NT2/D1 (cell line): ENCODE measurements around the gene TLE7.
A peak's percentile ranks its signal among the peaks of the same experiment; 100 is the strongest.

Experiments
- DNase-seq: peaks from one replicate; pipeline ENCODE4 v3.0.0-alpha.2; 2011; ENCODE audit warnings: low read depth, low spot score
- H3K27me3 ChIP-seq: 2 replicates; pipeline ENCODE4 v1.6.0; 2011; ENCODE audit warnings: mild to moderate bottlenecking; ENCODE audit not compliant: insufficient read length, insufficient read depth
- H3K36me3 ChIP-seq: 2 replicates; pipeline ENCODE4 v1.6.1; 2011; ENCODE audit warnings: mild to moderate bottlenecking, low read length, mixed read lengths; ENCODE audit not compliant: insufficient read depth, insufficient read length
- H3K4me1 ChIP-seq: 2 replicates; pipeline ENCODE4 v1.5.1; 2011; ENCODE audit not compliant: insufficient read depth, insufficient read length
- H3K4me3 ChIP-seq: 2 replicates; pipeline ENCODE4 v1.5.1; 2011; ENCODE audit warnings: low read depth; ENCODE audit not compliant: insufficient read length
- H3K9ac ChIP-seq: 2 replicates; pipeline ENCODE4 v1.6.0; 2011; ENCODE audit warnings: low read depth; ENCODE audit not compliant: insufficient read length
- H3K9me3 ChIP-seq: 2 replicates; pipeline ENCODE4 v1.5.1; 2011; ENCODE audit warnings: mild to moderate bottlenecking, low read length; ENCODE audit not compliant: insufficient read depth
- SUZ12 ChIP-seq: IDR thresholded peaks from 2 replicates; pipeline ENCODE4 v1.6.1; 2011; ENCODE audit not compliant: insufficient read length, insufficient read depth; ENCODE audit errors: extremely low read depth
- YY1 ChIP-seq: IDR thresholded peaks from 2 replicates; pipeline ENCODE4 v1.6.1; 2011; ENCODE audit not compliant: insufficient read length, insufficient read depth
- ZNF274 ChIP-seq: IDR thresholded peaks from 2 replicates; pipeline ENCODE4 v1.6.1; 2011; ENCODE audit warnings: mild to moderate bottlenecking, low read depth, low read length

Gene TLE7

GRCh38 chr16:71464231-71464630 is 22.4 kb upstream of the TLE7 start:
- H3K4me3 ChIP-seq, result no peak overlapping the region
- no peaks in the 10 kb centered on the region for H3K9me3 ChIP-seq
- no peak overlapping the region for H3K9ac ChIP-seq
- no peaks in the 10 kb centered on the region for H3K36me3 ChIP-seq
- no peaks in the 10 kb centered on the region for H3K27me3 ChIP-seq
- H3K4me1 ChIP-seq, result no peaks in the 10 kb centered on the region
- DNase-seq, result no peak
- TF ChIP-seq YY1 (no peak), ZNF274 (no peak), SUZ12 (no peak)

GRCh38 chr16:71461686-71462648 is 20.1 kb upstream of the TLE7 start, which contains the start of gene ZNF23:
Gene ZNF23 (minus strand): TSS chr16:71462247. CDS start chr16:71456796, 5,451 bp downstream.
- H3K27me3 ChIP-seq, result no peaks in the 10 kb centered on the region
- H3K9me3 ChIP-seq, result no peaks in the 10 kb centered on the region
- DNase-seq, result peak; percentile 66
- H3K4me1 ChIP-seq, result no peaks in the 10 kb centered on the region
- no peak for TF ChIP-seq YY1
- no peak for TF ChIP-seq SUZ12
- TF ChIP-seq ZNF274, result no peak
- H3K4me3 ChIP-seq, result peak within 1 kb of the TSS; percentile 95
- H3K36me3 ChIP-seq, result no peaks in the 10 kb centered on the region
- peak within 1 kb of the TSS; percentile 95 for H3K9ac ChIP-seq

GRCh38 chr16:71460941-71461340 is 19.1 kb upstream of the TLE7 start:
- Histone ChIP-seq H3K9me3 (no peaks in the 10 kb centered on the region), H3K27me3 (no peaks in the 10 kb centered on the region), H3K4me3 (peak overlapping the region; percentile 95), H3K36me3 (peaks cover 9% of the 10 kb centered on the region), H3K4me1 (no peaks in the 10 kb centered on the region), H3K9ac (no peak overlapping the region)
- TF ChIP-seq ZNF274, result no peak
- TF ChIP-seq YY1, result no peak
- no peak for TF ChIP-seq SUZ12
- no peak for DNase-seq

- no peaks in the 10 kb centered on the region for H3K4me1 ChIP-seq
- H3K27me3 ChIP-seq, result no peaks in the 10 kb centered on the region
- no peak overlapping the region for H3K4me3 ChIP-seq
- peaks cover 16% of the 10 kb centered on the region for H3K36me3 ChIP-seq
- DNase-seq, result no peak
- no peak for TF ChIP-seq YY1
- no peak for TF ChIP-seq SUZ12
- no peak for TF ChIP-seq ZNF274
- no peaks in the 10 kb centered on the region for H3K9me3 ChIP-seq
- H3K9ac ChIP-seq, result no peak overlapping the region
Observed at GRCh38 chr16:71460236-71460635, 18.4 kb upstream of the TLE7 start.

GRCh38 chr16:71459510-71459909 is 17.7 kb upstream of the TLE7 start:
- H3K36me3 ChIP-seq, result peaks cover 24% of the 10 kb centered on the region
- no peaks in the 10 kb centered on the region for H3K27me3 ChIP-seq
- no peaks in the 10 kb centered on the region for H3K9me3 ChIP-seq
- no peak for TF ChIP-seq ZNF274
- TF ChIP-seq SUZ12, result no peak
- no peak for TF ChIP-seq YY1
- no peak overlapping the region for H3K9ac ChIP-seq
- no peak overlapping the region for H3K4me3 ChIP-seq
- H3K4me1 ChIP-seq, result no peaks in the 10 kb centered on the region
- DNase-seq, result no peak

GRCh38 chr16:71456801-71457200 is 14.9 kb upstream of the TLE7 start:
- H3K4me1 ChIP-seq, result no peaks in the 10 kb centered on the region
- no peaks in the 10 kb centered on the region for H3K27me3 ChIP-seq
- no peak for DNase-seq
- H3K9ac ChIP-seq, result no peak overlapping the region
- H3K36me3 ChIP-seq, result peaks cover 50% of the 10 kb centered on the region
- H3K4me3 ChIP-seq, result no peak overlapping the region
- peaks cover 22% of the 10 kb centered on the region for H3K9me3 ChIP-seq
- TF ChIP-seq ZNF274, result no peak
- TF ChIP-seq SUZ12, result no peak
- no peak for TF ChIP-seq YY1

- no peaks in the 10 kb centered on the region for H3K4me1 ChIP-seq
- peaks cover 60% of the 10 kb centered on the region for H3K9me3 ChIP-seq
- no peaks in the 10 kb centered on the region for H3K27me3 ChIP-seq
- H3K36me3 ChIP-seq, result peaks cover 87% of the 10 kb centered on the region
- TF ChIP-seq SUZ12 (no peak), ZNF274 (no peak), YY1 (no peak)
- no peak overlapping the region for H3K9ac ChIP-seq
- no peak for DNase-seq
- H3K4me3 ChIP-seq, result no peak overlapping the region
Observed at GRCh38 chr16:71453036-71453435, 11.2 kb upstream of the TLE7 start.
